ENCODE results near the gene MON2. TPM values are rescaled to one million over a fixed set of nuclear protein-coding genes. Genes with fewer than 3 reads are reported as not detected.

Gene MON2
- total and polyA plus RNA-seq, 10 of the 15 experiments (the other 5 are each of a cell fraction or from before 2014, with no cell fraction given): 5.4 to 34.3 (median 23.4) TPM

DNA sequence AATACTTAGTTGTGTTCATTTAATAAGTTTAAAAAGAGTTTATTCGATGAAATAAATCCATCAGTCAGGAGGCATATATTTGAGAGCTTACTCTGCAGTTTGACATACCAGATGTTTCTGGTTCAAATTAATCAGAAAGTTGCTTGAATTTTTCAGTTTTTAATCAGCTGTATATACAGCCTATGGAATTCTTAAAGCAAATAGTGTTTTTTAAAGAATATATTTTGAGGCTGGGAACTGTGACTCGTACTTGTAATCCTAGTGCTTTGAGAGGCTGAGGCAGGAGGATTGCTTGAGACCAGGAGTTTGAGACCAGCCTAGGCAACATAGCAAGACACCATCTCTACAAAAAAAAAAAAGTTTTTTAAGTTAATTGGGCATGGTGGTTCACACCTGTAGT is 112.1 kb downstream of the MON2 start:
- no peak overlapping the region for H3K4me2 ChIP-seq (ENCODE audit: control insufficient read depth, insufficient read depth)
- FAIRE-seq (no peak), DNase-seq (ENCODE audit: low read depth, low spot score) (no peak), ATAC-seq (no peak)
- ChIA-PET SMC1A (ENCODE audit: uncharacterized antibody, unreplicated experiment) (interaction anchor here (0.7 to 12.0 kb wide), 4 partner anchors 8 to 215 kb away, joined by 3 to 256 read pairs (median 4); no protein-coding TSS in a partner anchor), CTCF (interaction anchor here (0.6 to 11.6 kb wide), 6 partner anchors 14 to 234 kb away, joined by 3 to 314 read pairs (median 4); no protein-coding TSS in a partner anchor), RAD21 (ENCODE audit: unreplicated experiment) (interaction anchor here (1.1 to 1.2 kb wide), 3 partner anchors 25 to 215 kb away, joined by 3 to 4 read pairs (median 4); no protein-coding TSS in a partner anchor), POLR2A (interaction anchor here (0.7 kb wide), 1 partner anchor 24 kb away, joined by 3 read pairs; no protein-coding TSS in a partner anchor)
- in situ Hi-C loops (cut with MboI) (no loop called here), intact Hi-C loops (cut with micrococcal nuclease; ENCODE audit: unreplicated experiment) (no loop called here)
- no peaks in the 10 kb centered on the region for H3K79me2 ChIP-seq (ENCODE audit: control insufficient read depth, insufficient read depth, low read length)
- TF ChIP-seq MTA2 (IDR thresholded peaks at IDR 0.05; ENCODE audit: low read depth): no peak
- no peak for TF ChIP-seq NFYA (IDR thresholded peaks at IDR 0.05; ENCODE audit: borderline replicate concordance, low read depth, low read length)
- TF ChIP-seq EZH2 (IDR thresholded peaks at IDR 0.05; ENCODE audit: borderline replicate concordance, control insufficient read depth, low read depth, low read length): no peak
- TF ChIP-seq CBFB (IDR thresholded peaks at IDR 0.05; ENCODE audit: low read depth): no peak
- no peak for TF ChIP-seq ETV6 (conservative IDR thresholded peaks at IDR 0.05 in 1 of 2, IDR thresholded peaks at IDR 0.05 in 1 of 2; ENCODE audit: borderline replicate concordance in 1 of 2, low read depth in 1 of 2)
- TF ChIP-seq SIN3A (IDR thresholded peaks at IDR 0.05; ENCODE audit: low read depth, low read length): no peak
- TF ChIP-seq MEF2A (IDR thresholded peaks at IDR 0.05; ENCODE audit: insufficient read depth, low read depth, low read length): no peak
- no peak for TF ChIP-seq TCF3 (IDR thresholded peaks at IDR 0.05; ENCODE audit: borderline replicate concordance, insufficient read depth, low read depth, low read length)
- no peak for TF ChIP-seq CREB1 (IDR thresholded peaks at IDR 0.05; ENCODE audit: low read depth)
- no peak for TF ChIP-seq YBX1 (IDR thresholded peaks at IDR 0.05)
- TF ChIP-seq BCL11A (IDR thresholded peaks at IDR 0.05; ENCODE audit: low read depth, low read length): no peak
- no peak for TF ChIP-seq MYC (IDR thresholded peaks at IDR 0.05; ENCODE audit: insufficient read depth, insufficient read length, insufficient replicate concordance, low read length, severe bottlenecking)
- H3K27ac ChIP-seq (ENCODE audit: control insufficient read depth, insufficient read depth): no peak overlapping the region
- no peak overlapping the region for H2AFZ ChIP-seq (ENCODE audit: control insufficient read depth, low read depth, low read length)
- BruUV-seq (replicated peaks): no TSS peak
- 95% methylated on average over 2 of the region's 2 CpGs for WGBS (ENCODE audit: insufficient coverage, insufficient replicate concordance, low lambda C conversion rate, missing lambda C conversion rate)
- H3K36me3 ChIP-seq (ENCODE audit: control insufficient read depth in 2 of 2, insufficient read depth in 2 of 2, low read length in 1 of 2): peaks cover 0 to 3% of the 10 kb centered on the region in 2 experiments; a peak in 1 of 4 replicates
- no peaks in the 10 kb centered on the region; the same call in 2 of the 3 replicates for H3K9me3 ChIP-seq (replicated peaks; ENCODE audit: control insufficient read depth, insufficient read depth, low read length)
- no peak overlapping the region for H3K4me3 ChIP-seq
- no peaks in the 10 kb centered on the region for H4K20me1 ChIP-seq (ENCODE audit: control insufficient read depth, insufficient read depth)
- H3K9ac ChIP-seq (ENCODE audit: control insufficient read depth, insufficient read depth, low read length): no peak overlapping the region
- peaks cover 10% of the 10 kb centered on the region for H3K4me1 ChIP-seq (ENCODE audit: control insufficient read depth, insufficient read depth, low read length)
- no peaks in the 10 kb centered on the region for H3K27me3 ChIP-seq (replicated peaks in 1 of 2; ENCODE audit: control insufficient read depth in 2 of 2, insufficient read depth in 2 of 2, low read length in 1 of 2)
